GM12891 (cell line): ENCODE results near the gene HOXB6.

Experiments
- DNase-seq: peaks from one replicate; pipeline ENCODE4 v3.0.0; 2011; ENCODE audit warnings: low spot score; ENCODE audit not compliant: insufficient read length
- FAIRE-seq: peaks from 2 replicates; lab custom pipeline; 2011; peaks lifted over from hg19 to GRCh38; lab: Jason Lieb, UNC
- PAX5 ChIP-seq: IDR thresholded peaks from 2 replicates; pipeline ENCODE4 v1.6.1; 2011; ENCODE audit warnings: low read length, moderate library complexity, mild to moderate bottlenecking; ENCODE audit not compliant: insufficient read depth, severe bottlenecking
- POLR2A ChIP-seq: IDR thresholded peaks from 2 replicates; pipeline ENCODE4 v1.6.1; 2011; ENCODE audit warnings: low read depth, low read length, control low read depth
- POLR2AphosphoS5 ChIP-seq: IDR thresholded peaks from 2 replicates; pipeline ENCODE4 v1.6.1; 2011; ENCODE audit warnings: low read depth, low read length, control low read depth
- POU2F2 ChIP-seq: IDR thresholded peaks from 2 replicates; pipeline ENCODE4 v1.6.1; 2011; ENCODE audit warnings: low read depth, mild to moderate bottlenecking, control low read depth, low read length, moderate library complexity
- SPI1 ChIP-seq: IDR thresholded peaks from 2 replicates; pipeline ENCODE4 v1.6.1; 2011; ENCODE audit warnings: low read depth, low read length, control low read depth
- TAF1 ChIP-seq: IDR thresholded peaks from 2 replicates; pipeline ENCODE4 v1.6.1; 2011; ENCODE audit warnings: low read depth, low read length, control low read depth

The HOXB6 gene

DNA sequence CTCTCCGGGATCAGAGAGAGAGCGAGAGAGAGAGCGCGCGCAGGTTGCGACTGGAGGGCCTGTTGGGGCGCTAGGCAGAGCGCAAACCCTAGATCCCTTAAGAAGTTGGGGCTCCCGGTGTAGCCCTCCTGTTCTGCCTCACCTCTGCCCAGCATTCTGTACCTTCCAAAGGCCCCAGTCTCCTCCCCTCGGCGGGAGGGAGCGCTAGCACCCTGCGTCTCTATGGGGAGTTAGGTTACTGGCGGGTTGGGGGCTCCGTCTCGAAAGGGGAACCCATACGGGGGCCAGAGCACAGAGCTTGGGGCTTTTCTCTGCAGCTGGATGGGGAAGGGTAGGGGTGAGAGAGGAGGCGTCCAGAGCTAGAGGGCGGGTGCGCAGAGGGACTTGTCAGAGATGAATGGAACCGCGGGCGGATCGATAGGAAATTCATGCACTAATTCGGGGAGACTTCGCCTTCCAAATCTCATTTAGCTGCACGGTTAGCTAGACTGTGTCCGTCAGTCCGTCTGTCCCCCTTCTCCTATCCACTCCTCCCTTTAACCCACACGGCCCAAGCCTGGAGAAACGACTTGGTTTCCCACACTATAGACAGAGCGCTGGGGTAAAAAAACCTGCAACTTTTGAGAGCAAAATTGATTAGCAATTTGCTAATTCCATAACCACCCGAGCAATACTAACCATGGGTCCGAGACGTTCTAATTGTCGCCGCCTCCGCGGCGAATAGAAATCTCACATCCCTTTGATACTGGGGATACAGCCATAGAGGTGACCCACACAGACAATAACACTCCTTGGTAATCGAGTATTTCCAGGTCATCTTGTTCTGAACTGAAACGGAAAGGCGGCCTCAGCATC, 25.9 kb downstream of the HOXB6 start:
- peak; percentile 81 for FAIRE-seq
- TF ChIP-seq POLR2AphosphoS5, result no peak
- TF ChIP-seq TAF1, result 0 out of 2 replicates have a peak, but pooled peaks have one; percentile 36
- DNase-seq, result no peak

DNA sequence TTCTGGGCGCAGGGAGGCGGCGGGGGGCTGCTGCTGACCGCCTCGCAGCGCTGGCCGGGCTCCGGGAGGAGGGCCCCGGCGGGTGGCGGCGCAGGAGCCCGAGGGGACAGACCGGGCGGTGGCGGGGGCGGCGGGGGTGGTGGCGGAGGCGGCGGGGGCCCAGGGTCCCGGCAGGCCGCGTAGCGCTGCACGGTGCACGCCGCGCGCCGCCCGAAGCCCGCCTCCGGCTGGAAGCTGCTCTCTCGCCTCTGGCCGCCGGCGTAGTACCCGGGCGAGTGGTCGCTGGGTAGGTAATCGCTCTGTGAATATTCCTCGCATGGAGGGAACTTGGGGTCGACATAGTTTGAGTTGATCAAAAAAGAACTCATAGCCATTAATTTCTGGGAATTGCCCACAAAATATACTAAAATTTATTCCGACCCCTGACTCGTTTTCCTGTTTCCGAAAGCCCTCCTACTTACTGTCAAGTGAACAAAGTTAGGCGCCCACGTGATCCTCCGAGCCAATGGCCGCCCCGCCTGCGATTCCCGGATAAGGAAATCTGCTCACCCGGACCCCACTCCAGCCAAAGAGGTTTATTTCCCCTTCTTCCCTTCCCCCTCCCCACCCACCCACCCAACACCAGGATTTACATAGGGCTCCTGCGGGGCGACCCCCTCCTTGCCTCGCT, 26.7 kb downstream of the HOXB6 start, which contains the start of gene HOXB4:
TSS of gene HOXB4 (minus strand) at position 405 of the 670 bp plus-strand sequence. CDS start at position 374, 31 bp downstream.
- no peak for TF ChIP-seq POLR2A
- no peak for TF ChIP-seq SPI1
- 0 out of 2 replicates have a peak, but pooled peaks have one; percentile 6 for TF ChIP-seq TAF1
- FAIRE-seq (peak; percentile 68), DNase-seq (peak; percentile 71)

DNA sequence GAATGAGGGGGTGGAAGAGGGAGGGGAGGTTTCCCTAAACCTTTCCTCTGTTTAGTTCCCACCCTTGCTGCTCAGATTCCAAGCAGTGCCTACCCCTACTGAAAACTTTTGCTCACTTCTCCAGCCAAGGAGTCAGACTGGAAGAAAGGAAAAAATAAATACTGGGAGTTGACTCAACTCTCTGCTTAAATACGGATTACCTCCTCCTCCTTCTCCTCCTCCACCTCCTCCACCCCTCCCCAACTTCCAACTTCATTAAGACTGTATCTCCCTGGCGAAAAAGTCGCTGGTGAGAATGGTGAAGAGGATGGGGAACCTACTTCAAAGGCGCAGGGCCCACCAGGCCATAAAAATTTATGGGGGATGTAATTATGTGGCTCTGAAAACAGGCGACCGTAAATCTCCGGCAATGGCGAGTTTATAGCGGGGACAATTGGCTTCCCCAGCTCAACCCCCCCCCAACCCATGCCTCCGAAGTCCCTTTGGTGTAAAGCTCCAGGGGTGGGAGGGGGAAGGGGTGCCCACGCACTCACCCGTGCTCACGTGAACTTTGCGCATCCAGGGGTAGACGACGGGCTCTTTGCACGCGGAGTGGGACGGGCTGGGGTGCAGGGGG, 27.3 kb downstream of the HOXB6 start:
- FAIRE-seq (peak; percentile 60), DNase-seq (no peak)
- TF ChIP-seq SPI1, result no peak
- no peak for TF ChIP-seq PAX5
- TF ChIP-seq POLR2A, result no peak
- TF ChIP-seq POLR2AphosphoS5, result no peak
- no peak for TF ChIP-seq TAF1
- no peak for TF ChIP-seq POU2F2

DNA sequence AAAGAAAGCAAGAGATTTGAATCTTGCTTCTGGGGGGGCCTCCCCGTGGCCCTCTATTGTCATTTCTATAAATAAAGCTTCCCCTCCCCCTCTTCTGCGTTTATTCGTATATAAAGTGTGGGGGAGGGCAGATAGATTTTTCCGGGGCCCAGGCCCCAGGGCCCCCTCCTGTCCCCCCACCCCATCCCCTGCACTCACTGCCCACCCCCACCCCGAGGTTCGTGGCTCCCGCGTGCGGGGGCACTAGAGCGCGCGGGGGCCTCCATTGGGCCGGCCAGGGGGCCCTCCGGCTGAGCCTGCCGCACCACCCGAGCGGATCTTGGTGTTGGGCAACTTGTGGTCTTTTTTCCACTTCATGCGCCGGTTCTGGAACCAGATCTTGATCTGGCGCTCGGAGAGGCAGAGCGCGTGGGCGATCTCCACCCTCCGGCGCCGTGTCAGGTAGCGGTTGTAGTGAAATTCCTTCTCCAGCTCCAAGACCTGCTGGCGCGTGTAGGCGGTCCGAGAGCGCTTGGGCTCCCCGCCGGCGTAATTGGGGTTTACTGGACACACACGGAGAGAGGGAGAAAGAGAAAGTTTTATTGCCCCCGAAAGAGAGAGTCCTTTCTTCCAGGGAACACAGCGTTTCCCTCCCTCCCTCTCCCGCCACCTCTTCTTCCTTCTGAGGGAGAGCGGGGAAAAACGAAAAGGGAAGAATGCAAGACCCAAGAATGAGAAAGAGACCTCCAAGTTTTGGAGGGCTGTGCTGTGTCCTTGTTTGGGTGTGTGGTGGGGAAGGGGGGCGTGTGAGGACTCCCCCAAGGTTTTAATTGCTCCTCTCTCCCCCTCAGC, 28.1 kb downstream of the HOXB6 start:
- no peak for FAIRE-seq
- no peak for TF ChIP-seq PAX5
- no peak for TF ChIP-seq POLR2AphosphoS5
- no peak for TF ChIP-seq POU2F2
- no peak for TF ChIP-seq SPI1
- TF ChIP-seq POLR2A, result no peak
- TF ChIP-seq TAF1, result no peak
- DNase-seq, result no peak

DNA sequence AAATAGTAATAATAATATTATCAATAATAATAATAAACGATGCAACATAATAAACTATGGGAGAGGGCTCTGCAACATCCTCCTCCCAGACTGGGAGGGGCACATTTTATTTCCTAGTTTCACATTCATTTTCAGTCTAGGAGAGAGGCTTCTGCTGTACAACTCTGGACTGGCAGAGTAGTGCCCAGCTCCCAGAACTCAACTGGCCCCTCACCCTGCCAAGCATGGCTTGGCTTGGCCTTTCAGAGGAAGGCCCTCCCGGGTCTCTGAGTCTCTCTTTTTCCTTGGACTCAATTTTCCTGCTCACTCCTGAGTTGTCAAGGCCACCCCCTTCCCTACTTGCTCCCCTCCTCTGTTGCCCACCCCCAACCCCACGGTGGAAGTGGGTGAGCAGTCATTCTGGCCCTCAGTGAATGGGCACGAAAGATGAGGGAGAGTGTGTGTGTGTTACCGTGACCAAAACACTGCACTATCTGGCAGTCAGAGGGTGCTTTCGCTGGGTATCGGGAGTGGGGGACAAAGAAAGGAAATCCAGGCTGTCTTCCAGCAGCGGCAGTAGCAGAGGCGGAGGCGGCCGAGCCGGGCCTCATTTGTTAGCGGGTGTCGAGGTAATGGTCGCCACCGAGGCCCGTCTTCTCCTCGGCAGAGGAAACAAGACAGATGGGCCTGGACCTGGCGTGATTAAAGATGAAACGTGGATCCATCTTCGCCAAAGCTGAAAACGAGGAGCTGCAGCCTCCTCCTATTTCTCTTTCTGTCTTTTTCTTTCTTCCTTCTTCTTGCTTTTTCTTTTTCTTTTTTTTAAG, 28.9 kb downstream of the HOXB6 start:
- no peak for DNase-seq
- TF ChIP-seq POLR2AphosphoS5, result no peak
- TF ChIP-seq POLR2A, result no peak
- no peak for TF ChIP-seq TAF1
- no peak for TF ChIP-seq POU2F2
- no peak for TF ChIP-seq SPI1
- TF ChIP-seq PAX5, result no peak
- no peak for FAIRE-seq

DNA sequence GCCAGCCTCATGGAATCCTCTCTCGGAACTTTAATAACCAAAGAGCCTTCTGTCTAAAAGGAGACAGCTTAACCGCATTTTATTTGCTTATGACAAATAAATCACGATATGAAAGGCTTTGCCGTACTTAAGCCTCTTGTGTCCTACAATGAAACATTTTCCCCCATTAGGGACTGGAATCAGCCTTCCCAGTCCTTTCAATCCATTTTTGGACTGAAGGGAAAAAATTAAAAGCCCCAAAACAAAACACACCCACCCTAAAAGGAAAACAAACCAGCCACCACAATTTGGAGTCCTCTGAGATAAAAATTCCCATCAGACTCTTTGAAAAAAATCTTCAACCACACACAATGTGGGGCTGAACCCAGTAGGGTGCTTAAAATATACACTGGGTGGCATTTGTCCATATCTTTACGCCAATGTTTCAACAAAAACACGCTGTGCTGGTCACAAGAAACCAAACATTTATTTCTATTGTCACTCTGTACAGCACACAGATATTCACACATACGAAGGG, 29.7 kb downstream of the HOXB6 start:
- FAIRE-seq, result no peak
- no peak for DNase-seq
- TF ChIP-seq POU2F2, result no peak
- TF ChIP-seq POLR2A, result no peak

DNA sequence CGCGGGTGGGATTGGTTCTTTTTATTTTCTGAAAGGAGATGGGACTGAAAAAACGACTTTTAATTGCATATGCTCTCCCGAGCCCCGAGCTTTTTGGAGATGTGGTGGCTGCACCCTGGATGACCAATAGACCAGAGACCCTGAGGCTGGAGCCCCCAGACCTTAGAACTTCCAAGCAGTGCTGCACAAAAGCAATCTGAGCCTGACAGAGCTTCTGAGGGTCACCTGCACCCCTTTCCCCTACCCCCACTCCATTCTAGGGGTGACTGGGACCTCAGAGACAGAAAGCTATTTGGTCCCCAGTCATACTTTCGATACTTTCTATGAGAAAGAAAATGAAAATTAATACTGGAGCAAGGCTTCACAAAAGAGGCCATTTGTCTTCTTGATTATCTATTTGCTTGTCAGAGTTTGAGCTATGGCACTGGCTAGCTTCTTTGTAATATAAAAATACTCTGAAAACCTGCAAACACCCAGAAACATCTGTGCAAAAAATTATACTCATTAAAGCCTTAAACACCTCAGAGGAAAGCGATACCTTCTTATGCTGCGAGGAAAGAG, 30.2 kb downstream of the HOXB6 start:
- no peak for TF ChIP-seq SPI1
- TF ChIP-seq POLR2A, result no peak
- TF ChIP-seq POU2F2, result no peak
- no peak for TF ChIP-seq PAX5
- no peak for TF ChIP-seq TAF1
- no peak for TF ChIP-seq POLR2AphosphoS5
- DNase-seq (no peak), FAIRE-seq (no peak)

DNA sequence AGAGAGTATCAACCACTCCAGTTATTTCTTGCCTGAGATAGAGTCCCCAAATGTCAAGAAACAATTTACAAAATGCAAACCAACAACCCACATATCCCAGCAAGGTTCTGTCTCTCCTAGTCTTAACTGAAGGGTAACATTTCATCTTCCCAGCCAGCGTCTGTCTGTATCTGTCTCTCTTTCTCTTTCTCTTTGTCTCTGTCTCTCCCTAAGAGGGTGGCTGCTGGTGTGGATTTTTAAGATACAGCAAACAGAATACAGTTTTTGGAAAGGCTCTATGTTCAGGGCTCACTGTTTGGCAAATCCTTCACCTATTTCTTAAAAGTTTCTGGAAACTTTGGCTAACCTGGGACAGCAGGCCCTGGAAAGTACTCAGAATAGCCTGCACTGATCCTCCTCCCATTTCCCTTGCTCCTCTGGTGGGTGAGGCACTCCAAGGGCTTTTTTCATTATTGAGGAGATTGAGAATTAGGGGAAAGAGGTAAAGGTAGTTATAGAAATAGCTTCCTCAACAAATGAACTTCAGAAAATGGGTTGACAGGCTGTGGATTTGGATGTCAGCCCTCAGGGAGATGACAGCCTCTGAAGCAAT, 32.9 kb downstream of the HOXB6 start:
- no peak for DNase-seq
- TF ChIP-seq TAF1, result no peak
- TF ChIP-seq PAX5, result no peak
- no peak for FAIRE-seq
